Adipocyte (in vitro differentiated cells): ENCODE measurements around the gene NRXN3.

Experiments
- DNase-seq: peaks from one replicate; pipeline ENCODE4 v3.0.0-alpha.2; 2015; ENCODE audit warnings: low read depth
- H3K27me3 ChIP-seq: replicated peaks from 2 replicates; pipeline ENCODE4 v1.7.0; 2013; ENCODE audit warnings: mild to moderate bottlenecking, low read length, moderate library complexity; ENCODE audit not compliant: control insufficient read depth, insufficient read depth
- H3K36me3 ChIP-seq: 2 replicates; pipeline ENCODE4 v1.7.0; 2013; ENCODE audit warnings: low read length, mild to moderate bottlenecking, moderate library complexity; ENCODE audit not compliant: control insufficient read depth, insufficient read depth, severe bottlenecking
- H3K4me1 ChIP-seq: 2 replicates; pipeline ENCODE4 v1.7.0; 2013; ENCODE audit warnings: mild to moderate bottlenecking, low read length, moderate library complexity; ENCODE audit not compliant: control insufficient read depth, insufficient read depth
- H3K4me3 ChIP-seq: 2 replicates; pipeline ENCODE4 v1.7.0; 2013; ENCODE audit warnings: mild to moderate bottlenecking, low read length, moderate library complexity
- H3K9ac ChIP-seq: 2 replicates; pipeline ENCODE4 v1.7.0; 2013; ENCODE audit warnings: mild to moderate bottlenecking, low read length, moderate library complexity
- H3K9me3 ChIP-seq: 2 replicates; pipeline ENCODE4 v1.7.0; 2013; ENCODE audit warnings: mild to moderate bottlenecking, low read length, moderate library complexity; ENCODE audit not compliant: control insufficient read depth

The NRXN3 gene

DNA sequence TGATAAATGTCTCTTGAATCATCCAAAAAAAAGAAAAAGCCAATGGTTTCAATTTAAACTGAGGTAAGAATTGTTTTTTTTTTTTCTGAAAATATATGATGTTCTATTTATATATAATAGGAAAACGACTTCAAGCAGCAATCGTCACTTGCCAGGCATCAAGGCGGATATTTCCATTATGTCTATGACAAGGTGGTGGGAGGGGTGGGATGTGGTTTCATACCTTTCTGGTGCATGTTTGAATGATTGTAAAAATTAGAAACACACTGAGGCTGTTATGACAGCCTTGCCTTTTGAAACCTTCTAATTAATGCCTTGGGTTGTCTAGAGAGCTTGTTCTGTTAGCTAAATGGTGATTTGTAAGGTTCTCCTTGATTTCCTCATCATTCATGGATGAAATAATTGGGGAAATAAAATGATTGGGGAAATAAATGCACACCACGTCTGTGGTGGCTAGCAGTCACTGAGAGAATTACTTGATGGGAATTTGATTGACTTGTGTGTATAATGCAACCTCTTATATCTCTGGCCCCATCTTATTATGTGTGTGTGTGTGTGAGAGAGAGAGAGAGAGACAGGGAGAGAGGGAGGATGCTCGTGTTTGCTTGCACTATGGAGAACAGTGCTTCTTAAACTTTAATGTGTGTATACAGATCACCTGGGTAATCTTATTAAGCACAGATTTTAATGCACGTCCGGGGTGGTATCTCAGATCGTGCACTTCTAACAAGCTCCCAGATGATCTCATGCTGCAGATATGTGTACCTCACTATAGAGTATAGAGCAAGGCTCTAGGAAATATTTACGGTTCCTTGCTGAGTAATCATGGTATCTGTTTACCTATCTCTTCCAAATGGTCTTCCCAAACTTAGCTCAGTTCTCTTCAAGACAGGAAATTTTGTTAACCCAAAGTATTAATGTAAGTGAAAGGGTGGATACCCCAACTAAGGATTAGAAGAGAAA is 1538.5 kb downstream of the NRXN3 start:
- H3K4me3 ChIP-seq, result no peak overlapping the region
- peaks cover 5% of the 10 kb centered on the region for H3K27me3 ChIP-seq
- H3K4me1 ChIP-seq, result no peaks in the 10 kb centered on the region
- H3K36me3 ChIP-seq, result no peaks in the 10 kb centered on the region
- no peaks in the 10 kb centered on the region for H3K9me3 ChIP-seq
- no peak overlapping the region for H3K9ac ChIP-seq
- no peak for DNase-seq

GRCh38 chr14:79709573-79709972 is 1539.4 kb downstream of the NRXN3 start:
- H3K9me3 ChIP-seq, result no peaks in the 10 kb centered on the region
- no peak overlapping the region for H3K9ac ChIP-seq
- no peaks in the 10 kb centered on the region for H3K36me3 ChIP-seq
- no peak overlapping the region for H3K4me3 ChIP-seq
- DNase-seq, result no peak
- H3K27me3 ChIP-seq, result peaks cover under 1% of the 10 kb centered on the region
- H3K4me1 ChIP-seq, result no peaks in the 10 kb centered on the region

DNA sequence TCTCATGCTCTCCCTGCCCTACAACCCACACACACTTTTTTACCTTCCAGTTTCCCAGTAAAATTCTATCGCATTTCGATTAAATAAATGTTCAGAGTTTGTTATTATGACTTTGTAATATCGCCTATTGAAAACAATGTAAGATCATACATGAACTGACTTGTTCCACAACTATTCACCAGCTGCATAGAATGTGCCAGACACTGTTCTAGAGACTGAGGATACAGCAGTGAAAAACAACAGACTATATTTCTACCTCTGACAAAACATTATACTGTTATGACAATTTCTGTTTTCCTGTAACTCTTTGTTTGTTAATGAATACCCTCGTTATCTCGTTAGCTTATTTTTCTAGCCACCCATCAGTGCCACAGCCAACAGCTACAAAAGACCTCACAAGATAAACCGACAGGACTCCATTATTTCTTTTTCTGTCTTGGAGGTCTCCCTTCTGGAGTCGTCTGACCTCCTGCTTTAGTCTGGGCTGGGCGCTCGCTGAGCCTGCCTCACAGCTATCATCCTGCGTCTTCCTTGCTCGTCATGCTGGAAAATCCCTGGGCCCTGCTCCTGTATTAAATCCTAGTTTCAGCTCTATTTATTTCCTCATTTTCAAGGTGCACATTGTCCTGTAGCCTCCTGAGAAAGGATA is 1542.3 kb downstream of the NRXN3 start:
- no peaks in the 10 kb centered on the region for H3K27me3 ChIP-seq
- no peak overlapping the region for H3K4me3 ChIP-seq
- no peaks in the 10 kb centered on the region for H3K9me3 ChIP-seq
- no peaks in the 10 kb centered on the region for H3K4me1 ChIP-seq
- no peak overlapping the region for H3K9ac ChIP-seq
- H3K36me3 ChIP-seq, result no peaks in the 10 kb centered on the region
- DNase-seq, result no peak

- H3K4me3 ChIP-seq, result no peak overlapping the region
- no peaks in the 10 kb centered on the region for H3K9me3 ChIP-seq
These were observed 1551.4 kb downstream of the NRXN3 start for GRCh38 chr14:79721399-79722084.

GRCh38 chr14:79724934-79725717 is 1555.0 kb downstream of the NRXN3 start:
- Histone ChIP-seq H3K27me3 (no peaks in the 10 kb centered on the region), H3K9ac (no peak overlapping the region), H3K4me1 (no peaks in the 10 kb centered on the region), H3K4me3 (no peak overlapping the region), H3K9me3 (no peaks in the 10 kb centered on the region), H3K36me3 (no peaks in the 10 kb centered on the region)
- no peak for DNase-seq

More at GRCh38 chr14:79721399-79722084, 1551.4 kb downstream of the NRXN3 start:
- Histone ChIP-seq H3K9ac (no peak overlapping the region), H3K4me1 (no peaks in the 10 kb centered on the region), H3K36me3 (no peaks in the 10 kb centered on the region), H3K27me3 (no peaks in the 10 kb centered on the region)
- no peak for DNase-seq

GRCh38 chr14:79727900-79728299 is 1557.7 kb downstream of the NRXN3 start:
- no peak overlapping the region for H3K4me3 ChIP-seq
- no peak for DNase-seq
- H3K27me3 ChIP-seq, result no peaks in the 10 kb centered on the region
- H3K9ac ChIP-seq, result no peak overlapping the region
- H3K9me3 ChIP-seq, result no peaks in the 10 kb centered on the region
- H3K4me1 ChIP-seq, result peaks cover 4% of the 10 kb centered on the region
- H3K36me3 ChIP-seq, result no peaks in the 10 kb centered on the region

DNA sequence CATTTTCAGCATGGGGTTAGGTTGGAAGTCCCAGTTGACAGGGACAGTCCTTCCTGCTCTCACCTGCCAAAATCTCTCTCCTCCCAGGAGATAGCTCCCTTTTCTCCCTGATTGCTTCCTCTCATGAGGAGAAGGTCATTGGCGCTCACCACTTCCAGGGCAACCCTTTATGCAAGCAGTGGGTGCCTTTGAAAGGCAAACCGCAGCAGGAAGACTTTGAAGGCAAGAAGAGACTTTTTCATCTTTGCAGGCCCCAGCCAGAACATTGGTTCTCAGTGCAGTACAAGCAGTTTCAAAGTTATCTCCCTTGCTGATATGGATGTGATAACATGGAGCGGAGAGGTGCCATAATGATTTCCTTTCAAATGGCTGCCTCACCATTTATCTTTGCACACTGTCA is 1558.2 kb downstream of the NRXN3 start:
- Histone ChIP-seq H3K27me3 (no peaks in the 10 kb centered on the region), H3K9me3 (no peaks in the 10 kb centered on the region), H3K36me3 (no peaks in the 10 kb centered on the region), H3K9ac (no peak overlapping the region), H3K4me3 (no peak overlapping the region), H3K4me1 (peaks cover 5% of the 10 kb centered on the region)
- DNase-seq, result no peak

- Histone ChIP-seq H3K4me3 (no peak overlapping the region), H3K9ac (no peak overlapping the region), H3K27me3 (no peaks in the 10 kb centered on the region), H3K36me3 (no peaks in the 10 kb centered on the region), H3K4me1 (peaks cover 5% of the 10 kb centered on the region), H3K9me3 (no peaks in the 10 kb centered on the region)
- no peak for DNase-seq
These were observed 1559.6 kb downstream of the NRXN3 start for GRCh38 chr14:79729731-79730130.

- DNase-seq, result no peak
These were observed 1560.0 kb downstream of the NRXN3 start for GRCh38 chr14:79730196-79730595.

GRCh38 chr14:79730953-79731352 is 1560.8 kb downstream of the NRXN3 start:
- Histone ChIP-seq H3K4me3 (no peak overlapping the region), H3K4me1 (peaks cover 5% of the 10 kb centered on the region), H3K9ac (no peak overlapping the region), H3K27me3 (no peaks in the 10 kb centered on the region), H3K9me3 (peaks cover 6% of the 10 kb centered on the region), H3K36me3 (no peaks in the 10 kb centered on the region)
- no peak for DNase-seq

More at GRCh38 chr14:79730196-79730595, 1560.0 kb downstream of the NRXN3 start:
- no peaks in the 10 kb centered on the region for H3K36me3 ChIP-seq
- peaks cover 5% of the 10 kb centered on the region for H3K4me1 ChIP-seq
- no peaks in the 10 kb centered on the region for H3K27me3 ChIP-seq
- H3K9me3 ChIP-seq, result no peaks in the 10 kb centered on the region
- no peak overlapping the region for H3K9ac ChIP-seq
- H3K4me3 ChIP-seq, result no peak overlapping the region
